Stimulated activated CD4-positive, alpha-beta T cell treated with anti-CD3 and anti-CD28 coated beads, Interleukin-12 subunit alpha, Interleukin-12 subunit beta, amount 100 ng/mL, for 4 hours (primary cell): ENCODE data around the gene PRLR.

ENCODE experiments used
- DNase-seq: peaks from one replicate; pipeline ENCODE4 v3.0.0-alpha.2; 2020

PRLR gene

GRCh38 chr5:35026941-35027340 lies 203.3 kb downstream of the PRLR start:
- DNase-seq: no peak

DNA sequence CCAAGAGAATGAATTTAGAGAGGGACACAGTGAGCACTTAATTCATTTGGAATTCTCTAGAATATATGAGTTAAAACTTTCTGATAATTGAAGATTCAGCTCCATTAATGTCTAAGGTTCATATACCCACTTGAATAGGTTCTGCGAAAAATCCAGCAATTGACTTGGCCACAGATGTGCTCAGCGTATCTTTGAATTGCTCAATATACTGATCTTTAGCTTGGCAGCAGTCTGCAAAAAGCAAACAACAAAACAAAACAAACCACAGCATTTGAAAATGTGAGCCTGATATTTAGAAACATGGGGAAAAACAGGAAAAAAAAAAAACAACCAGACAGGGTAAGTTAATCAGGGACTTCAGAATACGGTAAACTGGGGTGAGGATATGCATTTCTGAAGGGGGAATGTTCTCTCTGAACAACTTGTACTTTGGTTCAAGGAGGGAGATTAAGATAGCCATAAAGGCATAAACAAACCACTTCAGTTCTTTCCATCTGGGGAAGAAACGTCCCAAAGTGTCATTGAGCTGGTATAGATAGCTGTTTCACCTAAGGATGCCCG lies 203.9 kb downstream of the PRLR start:
- DNase-seq: no peak

DNA sequence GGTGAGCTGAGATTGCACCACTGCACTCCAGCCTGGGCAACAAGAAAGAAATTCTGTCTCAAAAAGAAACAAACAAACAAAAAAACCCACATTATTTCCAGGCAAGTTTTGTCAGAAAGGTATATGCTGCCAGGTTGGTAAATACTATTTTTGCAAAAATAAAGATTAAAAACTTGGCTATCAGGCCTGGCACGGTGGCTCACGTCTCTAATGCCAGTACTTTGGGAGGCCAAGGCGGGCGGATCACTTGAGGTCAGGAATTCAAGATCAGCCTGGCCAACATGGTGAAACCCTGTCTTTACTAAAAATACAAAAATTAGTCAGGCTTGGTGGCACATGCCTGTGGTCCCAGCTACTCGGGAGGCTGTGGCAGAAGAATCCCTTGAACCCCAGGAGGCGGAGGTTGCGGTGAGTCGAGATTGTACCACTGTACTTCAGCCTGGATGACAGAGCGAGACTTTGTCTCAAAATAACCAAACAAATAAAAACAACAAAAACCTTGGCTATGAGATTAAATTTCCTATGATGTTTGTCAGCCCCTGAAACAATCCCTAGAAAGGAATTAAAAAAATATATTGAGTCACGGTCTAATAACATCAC lies 205.3 kb downstream of the PRLR start:
- no peak for DNase-seq

DNA sequence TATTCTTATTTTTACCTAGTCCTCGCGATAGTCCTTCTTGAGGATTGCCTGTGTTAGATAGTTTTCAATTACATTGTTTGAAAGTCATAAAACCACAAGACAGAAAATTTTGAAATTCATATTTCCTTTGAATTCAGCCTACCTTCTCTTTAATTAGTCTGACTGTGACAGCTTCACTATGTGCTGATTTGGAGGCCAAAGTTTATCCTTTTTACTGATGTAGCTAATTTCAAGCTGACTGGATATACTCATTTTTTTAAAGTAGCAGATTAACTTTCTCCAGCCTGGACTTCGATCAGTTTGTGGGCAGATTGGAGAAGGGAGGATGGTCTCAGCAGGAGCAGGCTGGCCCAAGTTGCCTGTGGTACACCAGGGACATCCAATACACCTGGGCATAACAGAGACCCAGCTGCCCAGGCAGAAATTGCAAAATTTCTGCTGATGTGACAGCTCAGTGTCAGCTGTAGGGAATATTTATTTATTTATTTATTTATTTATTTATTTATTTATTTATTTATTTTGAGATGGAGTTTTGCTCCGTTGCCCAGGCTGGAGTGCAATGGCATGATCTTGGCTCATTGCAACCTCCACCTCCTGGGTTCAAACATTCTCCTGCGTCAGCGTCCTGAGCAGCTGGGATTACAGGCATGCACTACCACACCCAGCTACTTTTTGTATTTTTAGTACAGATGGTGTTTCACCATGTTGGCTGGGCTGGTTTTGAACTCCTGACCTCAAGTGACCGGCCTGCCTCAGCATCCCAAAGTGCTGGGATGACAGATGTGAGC lies 206.7 kb downstream of the PRLR start:
- no peak for DNase-seq

GRCh38 chr5:35016174-35017051 lies 213.9 kb downstream of the PRLR start:
- no peak for DNase-seq

- no peak for DNase-seq
These were observed 215.2 kb downstream of the PRLR start for GRCh38 chr5:35015063-35015462.

DNA sequence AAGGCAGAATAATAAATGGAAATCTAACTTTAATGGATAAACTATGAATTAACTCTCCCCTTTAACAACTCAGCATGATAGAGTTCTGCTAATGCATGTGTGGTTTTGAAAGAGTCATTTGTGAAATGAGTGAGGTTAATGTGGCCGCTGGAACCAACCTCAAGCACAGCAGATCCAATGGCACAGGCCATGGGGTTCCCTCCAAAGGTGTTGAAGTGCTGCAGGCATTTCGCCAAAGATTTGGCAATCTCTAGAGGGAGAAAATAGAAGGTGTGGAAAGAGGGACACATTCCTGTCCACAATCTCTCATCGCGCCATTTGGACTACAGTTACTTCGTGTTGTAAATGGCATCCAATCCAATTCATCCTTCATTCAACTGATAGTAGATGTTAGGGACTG lies 217.5 kb downstream of the PRLR start:
- DNase-seq: no peak

DNA sequence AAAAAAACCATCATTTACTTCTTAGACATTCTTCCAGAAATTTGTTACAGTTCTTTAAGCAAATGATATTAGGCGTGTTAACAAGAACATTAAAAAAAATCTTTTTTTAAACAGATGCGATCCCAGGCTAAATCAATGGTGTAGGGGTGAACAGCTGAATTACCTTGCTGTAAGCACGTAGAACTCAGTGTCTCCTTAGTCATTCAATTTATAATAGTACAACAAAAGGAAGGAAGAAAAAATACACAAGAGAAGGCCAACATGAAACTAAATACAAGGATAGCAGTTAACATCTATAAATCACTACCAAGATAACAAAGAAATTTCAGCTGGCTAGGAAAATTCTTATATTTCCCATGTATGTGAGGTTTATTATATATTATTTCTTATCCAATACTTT lies 217.9 kb downstream of the PRLR start:
- no peak for DNase-seq

- DNase-seq: no peak
These were observed 219.6 kb downstream of the PRLR start for GRCh38 chr5:35010676-35011075.

GRCh38 chr5:35009657-35010056 lies 220.6 kb downstream of the PRLR start:
- no peak for DNase-seq

DNA sequence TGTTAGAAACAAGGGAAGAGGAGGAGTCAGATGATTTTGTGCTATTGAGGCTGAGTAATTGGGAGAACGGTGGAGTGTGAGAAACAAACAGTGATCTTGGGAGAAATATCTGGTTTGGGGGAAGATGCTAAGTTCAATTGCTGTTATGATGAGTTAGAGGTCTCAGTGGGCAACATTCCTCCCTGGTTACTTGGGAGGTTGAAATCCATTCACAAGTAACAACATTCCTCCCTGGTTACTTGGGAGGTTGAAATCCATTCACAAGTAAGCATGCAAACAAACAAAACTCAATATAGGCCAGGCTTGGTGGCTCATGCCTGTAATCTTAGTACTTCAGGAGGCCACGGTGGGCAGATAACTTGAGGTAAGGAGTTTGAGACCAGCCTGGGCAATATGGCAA lies 221.3 kb downstream of the PRLR start:
- DNase-seq: no peak

GRCh38 chr5:35004771-35005170 lies 225.5 kb downstream of the PRLR start:
- no peak for DNase-seq

GRCh38 chr5:35004200-35004599 lies 226.1 kb downstream of the PRLR start:
- DNase-seq: no peak

DNA sequence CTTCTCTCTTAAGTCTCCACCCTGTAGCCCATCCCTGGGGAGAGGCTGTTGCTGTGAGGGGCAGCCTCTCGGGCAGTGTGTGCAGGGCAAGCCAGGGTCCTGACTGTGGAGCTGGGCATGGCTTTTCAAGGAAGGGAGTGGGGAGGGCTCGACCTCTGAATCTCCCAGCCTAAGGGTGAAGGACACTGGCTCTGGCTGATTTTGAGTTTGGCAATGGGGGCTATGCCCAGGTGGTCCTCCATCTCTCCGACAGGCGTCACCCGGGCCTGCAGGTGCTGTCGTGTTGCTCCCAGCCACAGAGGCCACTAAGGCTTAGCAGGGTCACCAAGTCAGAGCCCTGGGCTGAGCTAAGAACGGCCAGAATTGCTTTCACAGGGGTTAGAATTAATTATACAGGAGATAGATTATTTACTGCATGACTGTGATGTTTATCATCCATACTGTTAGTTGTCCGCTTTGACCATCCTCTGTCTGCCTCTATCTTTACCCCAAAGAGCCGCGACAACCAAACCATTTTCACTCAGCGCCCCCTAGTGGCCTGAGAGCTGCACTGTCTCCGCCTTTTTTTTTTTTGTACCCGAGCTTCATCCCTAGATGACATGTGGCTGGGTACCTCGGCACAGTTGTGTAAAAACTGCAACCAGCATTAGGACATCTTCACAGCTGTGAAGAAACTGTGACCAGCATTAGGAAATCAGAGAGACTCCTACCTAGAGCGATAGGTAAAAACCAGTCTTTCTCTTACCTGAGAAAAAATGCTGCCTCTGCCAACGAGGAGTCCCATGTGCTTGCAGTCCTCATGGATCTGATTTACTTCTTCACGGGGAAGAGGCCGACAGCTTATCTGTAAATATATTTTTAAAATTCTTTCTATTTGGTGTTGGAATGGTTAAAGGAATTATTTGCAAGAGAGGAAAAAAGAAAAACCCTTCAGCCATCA lies 227.0 kb downstream of the PRLR start:
- peak; percentile 51 for DNase-seq

DNA sequence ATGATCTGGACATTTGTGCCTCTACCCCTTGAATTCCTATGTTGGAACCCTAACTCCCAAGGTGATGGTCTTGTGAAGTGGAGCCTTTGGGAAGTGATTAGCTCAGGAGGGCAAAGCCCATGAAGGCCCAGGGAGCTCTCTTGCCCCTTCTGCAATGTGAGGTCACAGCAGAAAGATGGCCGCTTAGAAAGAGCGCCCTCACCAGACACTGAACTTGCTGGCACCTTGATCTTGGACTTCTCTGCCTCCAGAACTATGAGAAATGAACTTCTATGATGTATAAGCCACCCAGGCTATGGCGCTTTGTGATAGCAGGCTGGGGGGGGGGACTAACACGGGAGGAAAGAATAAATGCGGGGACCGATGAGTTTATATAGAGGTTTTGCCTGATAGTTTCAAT lies 227.8 kb downstream of the PRLR start:
- no peak for DNase-seq

DNA sequence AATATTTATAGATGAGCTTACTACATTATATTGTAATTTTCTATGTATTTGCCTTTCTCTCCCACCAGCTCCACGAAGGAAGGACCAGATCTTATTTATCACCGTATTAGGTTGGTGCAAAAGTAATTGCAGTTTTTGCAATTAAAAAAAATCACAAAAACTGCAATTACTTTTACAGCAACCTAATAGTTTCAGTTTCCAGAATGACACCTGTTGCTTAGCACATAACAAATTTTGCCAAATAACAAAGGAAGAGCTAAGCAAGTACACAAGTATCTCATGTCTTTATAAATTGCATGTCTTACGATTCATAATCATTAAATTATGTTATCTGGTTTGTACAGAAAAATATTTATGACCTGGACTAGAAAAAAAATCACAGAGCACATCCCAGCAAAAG lies 228.4 kb downstream of the PRLR start:
- DNase-seq: no peak
